Measurements from ENCODE around the gene ACER2.
"Not testable (repeated sequence)": the region's sequence is repeated elsewhere in the genome, so short reads cannot be mapped to it uniquely, and the experiment has no call there.

GRCh38 chr9:19413456-19413855, 4.6 kb downstream of the ACER2 start:
- TF ChIP-seq TCF7L2 (IDR thresholded peaks at IDR 0.05; ENCODE audit: borderline replicate concordance, low read depth, low read length); CTCF (tag by site-specific recombination; IDR thresholded peaks at IDR 0.05); ZNF580 (tag by site-specific recombination; IDR thresholded peaks at IDR 0.05); ZBTB49 (tag by site-specific recombination; IDR thresholded peaks at IDR 0.05; ENCODE audit: low read depth); ZNF654 (tag by site-specific recombination; IDR thresholded peaks at IDR 0.05; ENCODE audit: low read depth); ZNF362 (tag by site-specific recombination; IDR thresholded peaks at IDR 0.05): not testable (repeated sequence)

Data from HEK293 (cell line).